Suprapubic skin (tissue), 4 donors: ENCODE data around the gene YY1. TPM values are rescaled to one million over a fixed set of nuclear protein-coding genes. Genes with fewer than 3 reads are reported as not detected.

ENCODE experiments used
- total RNA-seq, 4 donors: library from RNA; depleted of rRNA; stranded (reverse); fragments of >200 nt; gene quantifications; one replicate each; pipeline ENCODE4 v1.1.0, GENCODE V29; 2016

The YY1 gene
- total RNA-seq, 4 donors from 2014 or later = 42.1 to 56.3 (median 48.9) TPM

Other genes starting within 250 kb of the YY1 start
- 10 to 100 TPM; 48.8 to 80.0 (median 61.4) TPM for gene EVL, start 173.7 kb upstream of the YY1 start, total RNA-seq
- gene DEGS2, start 79.5 kb upstream of the YY1 start, total RNA-seq = 100 to 1,000 TPM in 3 of 4 donors, 10 to 100 TPM in 1; 78.9 to 130 (median 108) TPM
- 100 to 1,000 TPM in 3 of 4 donors, 10 to 100 TPM in 1; 88.1 to 254 (median 120) TPM for gene SLC25A29, start 67.3 kb downstream of the YY1 start, total RNA-seq
- gene SLC25A47, start 84.2 kb downstream of the YY1 start, total RNA-seq = 1 to 10 TPM in 1 of 4 donors, under 1 TPM in 1, not detected in 2; 0.30 to 1.4 TPM
- 10 to 100 TPM in 2 of 4 donors, 1 to 10 TPM in 2; 7.4 to 16.0 (median 10.6) TPM for gene WDR25, start 137.3 kb downstream of the YY1 start, total RNA-seq